ENCODE data around the gene LARGE1.

LARGE1 gene

GRCh38 chr22:33829546-33830280, 90.6 kb downstream of the LARGE1 start:
- TF ChIP-seq FOXM1 (IDR thresholded peaks at IDR 0.05; ENCODE audit: borderline replicate concordance, low read depth), result no peak
- no peak for TF ChIP-seq TAF1 (IDR thresholded peaks at IDR 0.05; ENCODE audit: low read depth)
- TF ChIP-seq MAX (IDR thresholded peaks at IDR 0.05), result no peak
- TF ChIP-seq EP300 (IDR thresholded peaks at IDR 0.05; ENCODE audit: borderline replicate concordance), result no peak
- TF ChIP-seq YY1 (IDR thresholded peaks at IDR 0.05; ENCODE audit: low read depth), result no peak
- no peak for TF ChIP-seq TCF12 (IDR thresholded peaks at IDR 0.05; ENCODE audit: low read depth)

- TF ChIP-seq TEAD4 (IDR thresholded peaks at IDR 0.05), result no peak
- no peak for TF ChIP-seq TCF12 (IDR thresholded peaks at IDR 0.05; ENCODE audit: low read depth)
- TF ChIP-seq TAF1 (IDR thresholded peaks at IDR 0.05; ENCODE audit: low read depth), result no peak
- TF ChIP-seq YY1 (IDR thresholded peaks at IDR 0.05; ENCODE audit: low read depth), result no peak
- no peak for TF ChIP-seq CEBPB (IDR thresholded peaks at IDR 0.05)
- no peak for TF ChIP-seq MAX (IDR thresholded peaks at IDR 0.05)
- TF ChIP-seq REST (IDR thresholded peaks at IDR 0.05; ENCODE audit: low read depth), result no peak
- TF ChIP-seq EP300 (IDR thresholded peaks at IDR 0.05; ENCODE audit: borderline replicate concordance), result no peak
- no peak for TF ChIP-seq FOXM1 (IDR thresholded peaks at IDR 0.05; ENCODE audit: borderline replicate concordance, low read depth)
- no peak for TF ChIP-seq EGR1 (IDR thresholded peaks at IDR 0.05)
- no peak for TF ChIP-seq CREB1 (IDR thresholded peaks at IDR 0.05; ENCODE audit: low read depth)
- TF ChIP-seq RAD21 (IDR thresholded peaks at IDR 0.05; ENCODE audit: low read depth), result no peak
Measured at GRCh38 chr22:33828302-33828701, 92.0 kb downstream of the LARGE1 start.

- no peak for TF ChIP-seq USF1 (IDR thresholded peaks at IDR 0.05)
- TF ChIP-seq FOXM1 (IDR thresholded peaks at IDR 0.05; ENCODE audit: borderline replicate concordance, low read depth), result no peak
- TF ChIP-seq CEBPB (IDR thresholded peaks at IDR 0.05), result no peak
- no peak for TF ChIP-seq NFIC (IDR thresholded peaks at IDR 0.05)
- TF ChIP-seq TEAD4 (IDR thresholded peaks at IDR 0.05), result no peak
- no peak for TF ChIP-seq CREB1 (IDR thresholded peaks at IDR 0.05; ENCODE audit: low read depth)
- no peak for TF ChIP-seq EGR1 (IDR thresholded peaks at IDR 0.05)
- no peak for TF ChIP-seq ZBTB7A (IDR thresholded peaks at IDR 0.05; ENCODE audit: low read depth)
- no peak for TF ChIP-seq REST (IDR thresholded peaks at IDR 0.05; ENCODE audit: low read depth)
- no peak for TF ChIP-seq TAF1 (IDR thresholded peaks at IDR 0.05; ENCODE audit: low read depth)
- no peak for TF ChIP-seq EP300 (IDR thresholded peaks at IDR 0.05; ENCODE audit: borderline replicate concordance)
- TF ChIP-seq RAD21 (IDR thresholded peaks at IDR 0.05; ENCODE audit: low read depth), result no peak
- TF ChIP-seq TCF12 (IDR thresholded peaks at IDR 0.05; ENCODE audit: low read depth), result no peak
- TF ChIP-seq YY1 (IDR thresholded peaks at IDR 0.05; ENCODE audit: low read depth), result no peak
- no peak for TF ChIP-seq MAX (IDR thresholded peaks at IDR 0.05)
Measured at GRCh38 chr22:33825761-33826160, 94.5 kb downstream of the LARGE1 start.

- no peak for TF ChIP-seq YY1 (IDR thresholded peaks at IDR 0.05; ENCODE audit: low read depth)
- no peak for TF ChIP-seq FOXM1 (IDR thresholded peaks at IDR 0.05; ENCODE audit: borderline replicate concordance, low read depth)
- no peak for TF ChIP-seq EP300 (IDR thresholded peaks at IDR 0.05; ENCODE audit: borderline replicate concordance)
- no peak for TF ChIP-seq RAD21 (IDR thresholded peaks at IDR 0.05; ENCODE audit: low read depth)
- no peak for TF ChIP-seq TEAD4 (IDR thresholded peaks at IDR 0.05)
- no peak for TF ChIP-seq REST (IDR thresholded peaks at IDR 0.05; ENCODE audit: low read depth)
- TF ChIP-seq NFIC (IDR thresholded peaks at IDR 0.05), result no peak
- TF ChIP-seq TAF1 (IDR thresholded peaks at IDR 0.05; ENCODE audit: low read depth), result no peak
- no peak for TF ChIP-seq ZBTB7A (IDR thresholded peaks at IDR 0.05; ENCODE audit: low read depth)
- no peak for TF ChIP-seq TCF12 (IDR thresholded peaks at IDR 0.05; ENCODE audit: low read depth)
- no peak for TF ChIP-seq CEBPB (IDR thresholded peaks at IDR 0.05)
- TF ChIP-seq CREB1 (IDR thresholded peaks at IDR 0.05; ENCODE audit: low read depth), result no peak
- TF ChIP-seq MAX (IDR thresholded peaks at IDR 0.05), result no peak
- TF ChIP-seq EGR1 (IDR thresholded peaks at IDR 0.05), result no peak
Measured at GRCh38 chr22:33823552-33823951, 96.7 kb downstream of the LARGE1 start.
